KOPT-K1 (cell line): ENCODE data around the gene MSL1.

Experiments
- H3K27ac ChIP-seq: fragments of 200-600 bp; sonication (generic); 2 replicates; pipeline ENCODE4 v1.5.1; 2016; ENCODE audit warnings: antibody characterized with exemption, mild to moderate bottlenecking, low read depth, low read length; ENCODE audit not compliant: poor library complexity, severe bottlenecking
- H3K36me3 ChIP-seq: fragments of 200-600 bp; sonication (generic); 2 replicates; pipeline ENCODE4 v1.5.1; 2017; ENCODE audit warnings: antibody characterized with exemption, mild to moderate bottlenecking, low read length, moderate library complexity; ENCODE audit not compliant: insufficient read depth
- H3K9me3 ChIP-seq: fragments of 200-600 bp; sonication (generic); 2 replicates; pipeline ENCODE4 v1.5.1; 2017; ENCODE audit warnings: antibody characterized with exemption, low read length, mild to moderate bottlenecking; ENCODE audit not compliant: insufficient read depth, poor library complexity, severe bottlenecking

The MSL1 gene

GRCh38 chr17:40107522-40108174, 14.1 kb upstream of the MSL1 start:
- Histone ChIP-seq H3K9me3 (no peaks in the 10 kb centered on the region), H3K36me3 (no peaks in the 10 kb centered on the region), H3K27ac (peak overlapping the region; percentile 82)

- Histone ChIP-seq H3K36me3 (no peaks in the 10 kb centered on the region), H3K9me3 (no peaks in the 10 kb centered on the region), H3K27ac (peak overlapping the region; percentile 82)
Observed at GRCh38 chr17:40108970-40109824, 12.6 kb upstream of the MSL1 start.

- no peaks in the 10 kb centered on the region for H3K9me3 ChIP-seq
- H3K36me3 ChIP-seq, result no peaks in the 10 kb centered on the region
- peak overlapping the region; percentile 69 for H3K27ac ChIP-seq
Observed at GRCh38 chr17:40110026-40110845, 11.5 kb upstream of the MSL1 start.

- Histone ChIP-seq H3K27ac (peak overlapping the region; percentile 69), H3K36me3 (no peaks in the 10 kb centered on the region), H3K9me3 (no peaks in the 10 kb centered on the region)
Observed at GRCh38 chr17:40111221-40112128, 10.3 kb upstream of the MSL1 start.

- H3K36me3 ChIP-seq, result no peaks in the 10 kb centered on the region
- H3K9me3 ChIP-seq, result no peaks in the 10 kb centered on the region
- peak overlapping the region; percentile 69 for H3K27ac ChIP-seq
Observed at GRCh38 chr17:40112191-40112711, 9.5 kb upstream of the MSL1 start.

GRCh38 chr17:40112718-40113109, 9.1 kb upstream of the MSL1 start:
- H3K9me3 ChIP-seq, result no peaks in the 10 kb centered on the region
- no peaks in the 10 kb centered on the region for H3K36me3 ChIP-seq
- peak overlapping the region; percentile 69 for H3K27ac ChIP-seq

GRCh38 chr17:40113110-40113906, 8.5 kb upstream of the MSL1 start:
- Histone ChIP-seq H3K27ac (peak overlapping the region; percentile 69), H3K36me3 (no peaks in the 10 kb centered on the region), H3K9me3 (no peaks in the 10 kb centered on the region)

GRCh38 chr17:40113907-40114245, 7.9 kb upstream of the MSL1 start:
- H3K9me3 ChIP-seq, result no peaks in the 10 kb centered on the region
- no peaks in the 10 kb centered on the region for H3K36me3 ChIP-seq
- peak overlapping the region; percentile 69 for H3K27ac ChIP-seq

GRCh38 chr17:40115101-40115436, 6.7 kb upstream of the MSL1 start:
- H3K27ac ChIP-seq, result no peak overlapping the region
- H3K9me3 ChIP-seq, result no peaks in the 10 kb centered on the region
- no peaks in the 10 kb centered on the region for H3K36me3 ChIP-seq

- Histone ChIP-seq H3K9me3 (no peaks in the 10 kb centered on the region), H3K36me3 (peaks cover 23% of the 10 kb centered on the region), H3K27ac (peak overlapping the region; percentile 90)
Observed at GRCh38 chr17:40122136-40122998, 596 bp downstream of the MSL1 start.

- H3K36me3 ChIP-seq, result peaks cover 31% of the 10 kb centered on the region
- H3K9me3 ChIP-seq, result no peaks in the 10 kb centered on the region
- H3K27ac ChIP-seq, result peak overlapping the region; percentile 90
Observed at GRCh38 chr17:40122999-40123810, 1.4 kb downstream of the MSL1 start.

- Histone ChIP-seq H3K9me3 (no peaks in the 10 kb centered on the region), H3K36me3 (peaks cover 37% of the 10 kb centered on the region), H3K27ac (peak overlapping the region; percentile 90)
Observed at GRCh38 chr17:40123811-40124114, 2.0 kb downstream of the MSL1 start.
